Astrocyte of the spinal cord (primary cell): Measurements from ENCODE around the gene C3orf80.
"Not testable (repeated sequence)": the region's sequence is repeated elsewhere in the genome, so short reads cannot be mapped to it uniquely, and the experiment has no call there.

Experiments used
- DNase-seq: peaks from one replicate; pipeline ENCODE4 v3.0.0; 2011; ENCODE audit warnings: low read depth, low spot score
- H3K4me3 ChIP-seq: 2 replicates; pipeline ENCODE4 v1.5.1; 2011; ENCODE audit warnings: low read depth, mild to moderate bottlenecking, low read length, moderate library complexity
- CTCF ChIP-seq: IDR thresholded peaks from 2 replicates; pipeline ENCODE4 v1.5.1; 2012; ENCODE audit warnings: low read depth, mild to moderate bottlenecking, low read length, inconsistent platforms
- in situ Hi-C: cut with HindIII; loops from 2 replicates; pipeline ENCODE4 v1.10.0; 2017; ENCODE audit warnings: low sequenced_read_pairs

Gene C3orf80

DNA sequence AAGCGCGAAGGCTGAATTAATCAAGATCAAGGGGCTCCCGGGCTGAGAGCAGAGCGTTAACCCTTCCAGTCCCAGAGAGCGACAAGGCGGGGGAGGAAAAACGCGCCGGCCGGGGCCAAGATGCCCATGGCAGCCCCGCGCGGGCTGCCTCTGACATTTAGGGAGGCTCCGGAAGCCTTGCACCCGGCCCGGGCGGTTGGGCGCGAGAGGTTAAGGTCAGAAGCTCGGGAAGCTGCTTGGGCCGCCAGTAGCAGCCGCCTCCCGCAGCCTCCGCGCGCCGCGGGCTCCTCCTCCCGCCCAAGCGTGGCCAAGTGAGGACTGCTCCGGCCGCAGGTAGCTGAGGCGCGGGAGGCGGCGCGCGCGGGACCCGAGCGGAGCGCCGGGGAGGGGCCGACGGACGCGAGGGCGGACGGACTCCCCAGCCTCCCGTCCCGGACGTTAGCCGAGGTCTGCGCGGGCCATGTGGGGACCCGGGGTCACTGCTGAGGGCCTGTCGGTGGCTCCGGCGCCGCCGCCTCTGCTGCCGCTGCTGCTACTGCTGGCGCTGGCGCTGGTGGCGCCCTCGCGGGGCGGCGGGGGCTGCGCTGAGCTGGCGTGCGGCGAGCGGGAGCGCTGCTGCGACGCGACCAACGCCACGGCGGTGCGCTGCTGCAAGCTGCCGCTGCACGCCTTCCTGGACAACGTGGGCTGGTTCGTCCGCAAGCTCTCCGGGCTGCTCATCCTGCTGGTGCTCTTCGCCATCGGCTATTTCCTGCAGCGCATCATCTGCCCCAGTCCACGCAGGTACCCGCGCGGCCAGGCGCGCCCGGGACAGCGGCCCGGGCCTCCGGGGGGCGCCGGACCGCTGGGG is at the start of gene C3orf80:
TSS of gene C3orf80 (plus strand) at position 247 of the 850 bp plus-strand sequence. CDS start at position 461, 214 bp downstream.
- TF ChIP-seq CTCF, result no peak
- no peak for DNase-seq
- in situ Hi-C loops, result no loop called here

GRCh38 chr3:160176923-160177322 is 48.3 kb upstream of the C3orf80 start:
- TF ChIP-seq CTCF, result no peak
- in situ Hi-C loops, result no loop called here
- H3K4me3 ChIP-seq, result no peak overlapping the region
- DNase-seq, result no peak

More for the DNA sequence above, at the start of gene C3orf80:
- peak within 1 kb of the TSS; percentile 26 for H3K4me3 ChIP-seq

DNA sequence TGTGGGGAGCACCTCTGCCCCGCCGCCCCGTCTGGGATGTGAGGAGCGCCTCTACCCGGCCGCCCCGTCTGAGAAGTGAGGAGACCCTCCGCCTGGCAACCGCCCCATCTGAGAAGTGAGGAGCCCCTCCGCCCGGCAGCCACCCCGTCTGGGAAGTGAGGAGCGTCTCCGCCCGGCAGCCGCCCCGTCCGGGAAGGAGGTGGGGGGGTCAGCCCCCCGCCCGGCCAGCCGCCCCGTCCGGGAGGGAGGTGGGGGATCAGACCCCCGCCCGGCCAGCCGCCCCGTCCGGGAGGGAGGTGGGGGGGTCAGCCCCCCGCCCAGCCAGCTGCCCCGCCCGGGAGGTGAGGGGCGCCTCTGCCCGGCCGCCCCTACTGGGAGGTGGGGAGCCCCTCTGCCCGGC is 46.6 kb upstream of the C3orf80 start:
- in situ Hi-C loops, DNase-seq, H3K4me3 ChIP-seq: not testable (repeated sequence)

- DNase-seq, in situ Hi-C loops: not testable (repeated sequence)
Measured at GRCh38 chr3:160179403-160179802, 45.8 kb upstream of the C3orf80 start.

GRCh38 chr3:160179906-160180305 is 45.3 kb upstream of the C3orf80 start:
- no peak for TF ChIP-seq CTCF
- DNase-seq, result no peak
- in situ Hi-C loops, result no loop called here
- H3K4me3 ChIP-seq, result no peak overlapping the region

More at GRCh38 chr3:160179403-160179802, 45.8 kb upstream of the C3orf80 start:
- H3K4me3 ChIP-seq, result not testable (repeated sequence)

DNA sequence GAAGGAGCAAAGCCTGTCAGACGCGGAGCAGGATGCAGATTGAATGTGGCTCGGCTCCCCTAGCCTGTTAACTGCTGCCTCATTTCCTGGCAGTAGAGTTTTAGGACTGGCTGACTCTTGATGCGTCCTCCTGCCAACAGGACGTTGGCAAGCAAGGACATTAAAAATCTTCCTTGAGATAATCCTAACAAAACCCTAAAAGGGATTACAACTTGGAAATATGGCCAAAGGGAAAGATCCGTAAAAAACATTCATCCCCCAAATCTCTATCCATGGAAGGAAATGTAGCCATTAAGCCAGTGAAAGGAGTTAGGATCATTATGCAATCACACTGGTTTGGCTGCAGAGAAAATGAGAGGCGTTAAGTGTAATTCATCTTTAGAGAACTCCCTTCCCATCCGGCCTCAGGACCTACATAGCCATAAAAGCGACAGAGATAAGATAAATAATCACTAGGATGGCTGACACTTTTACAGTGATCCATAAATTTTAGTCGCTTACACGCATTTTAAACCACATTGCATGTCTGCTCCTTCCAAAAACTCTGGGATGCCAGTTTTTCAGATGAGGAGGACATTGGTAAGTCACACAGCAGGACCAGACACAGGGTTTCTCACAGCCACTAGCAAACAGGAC is 44.5 kb upstream of the C3orf80 start:
- in situ Hi-C loops, result no loop called here
- peak; percentile 38 for DNase-seq
- H3K4me3 ChIP-seq, result no peak overlapping the region
- TF ChIP-seq CTCF, result no peak

DNA sequence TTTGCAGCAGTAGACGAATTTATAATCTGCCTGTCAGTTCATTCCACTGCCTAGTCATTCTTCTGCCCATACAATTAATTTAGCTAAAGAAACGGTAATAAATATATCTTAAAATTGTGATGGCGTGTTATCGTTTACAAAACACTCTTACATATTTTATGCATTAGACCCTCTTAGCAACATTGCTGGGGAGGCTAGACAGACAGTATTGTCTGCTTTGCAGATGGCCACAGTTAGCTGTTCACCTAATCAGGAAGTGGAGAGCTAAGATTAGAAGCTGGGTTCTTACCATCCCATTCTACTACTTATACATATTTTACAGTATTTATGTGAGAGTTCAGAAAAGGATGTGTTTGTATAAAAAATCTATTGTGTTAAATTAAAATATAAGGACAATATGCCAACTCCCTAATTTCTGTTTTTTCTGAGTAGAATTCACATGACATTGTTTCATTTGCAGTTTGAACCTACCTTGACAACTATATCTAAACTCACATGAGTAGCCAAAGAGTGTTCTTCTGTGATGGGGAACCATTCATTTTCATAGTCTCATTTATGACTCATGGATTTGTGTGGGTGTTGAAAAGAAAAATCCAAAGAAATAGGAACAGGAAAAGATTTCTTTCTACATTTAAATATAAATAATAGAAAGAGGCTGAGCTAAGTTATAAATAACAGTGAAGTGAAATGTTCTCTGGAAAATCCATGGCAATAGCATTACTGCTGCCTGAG is 41.7 kb upstream of the C3orf80 start:
- no peak for TF ChIP-seq CTCF
- H3K4me3 ChIP-seq, result no peak overlapping the region
- peak; percentile 16 for DNase-seq
- in situ Hi-C loops, result no loop called here
